AG09319 (cell line): Measurements from ENCODE around the gene ZMYM2.

Experiments
- DNase-seq: peaks from one replicate; pipeline ENCODE4 v3.0.0-alpha.2; 2010; ENCODE audit warnings: low read depth; ENCODE audit errors: extremely low read depth
- TF ChIP-seq, protein P1 (sequence below): IDR thresholded peaks from 2 replicates; pipeline ENCODE4 v1.5.1; 2011; ENCODE audit warnings: low read depth, mild to moderate bottlenecking, inconsistent platforms, low read length, moderate library complexity

Gene ZMYM2

DNA sequence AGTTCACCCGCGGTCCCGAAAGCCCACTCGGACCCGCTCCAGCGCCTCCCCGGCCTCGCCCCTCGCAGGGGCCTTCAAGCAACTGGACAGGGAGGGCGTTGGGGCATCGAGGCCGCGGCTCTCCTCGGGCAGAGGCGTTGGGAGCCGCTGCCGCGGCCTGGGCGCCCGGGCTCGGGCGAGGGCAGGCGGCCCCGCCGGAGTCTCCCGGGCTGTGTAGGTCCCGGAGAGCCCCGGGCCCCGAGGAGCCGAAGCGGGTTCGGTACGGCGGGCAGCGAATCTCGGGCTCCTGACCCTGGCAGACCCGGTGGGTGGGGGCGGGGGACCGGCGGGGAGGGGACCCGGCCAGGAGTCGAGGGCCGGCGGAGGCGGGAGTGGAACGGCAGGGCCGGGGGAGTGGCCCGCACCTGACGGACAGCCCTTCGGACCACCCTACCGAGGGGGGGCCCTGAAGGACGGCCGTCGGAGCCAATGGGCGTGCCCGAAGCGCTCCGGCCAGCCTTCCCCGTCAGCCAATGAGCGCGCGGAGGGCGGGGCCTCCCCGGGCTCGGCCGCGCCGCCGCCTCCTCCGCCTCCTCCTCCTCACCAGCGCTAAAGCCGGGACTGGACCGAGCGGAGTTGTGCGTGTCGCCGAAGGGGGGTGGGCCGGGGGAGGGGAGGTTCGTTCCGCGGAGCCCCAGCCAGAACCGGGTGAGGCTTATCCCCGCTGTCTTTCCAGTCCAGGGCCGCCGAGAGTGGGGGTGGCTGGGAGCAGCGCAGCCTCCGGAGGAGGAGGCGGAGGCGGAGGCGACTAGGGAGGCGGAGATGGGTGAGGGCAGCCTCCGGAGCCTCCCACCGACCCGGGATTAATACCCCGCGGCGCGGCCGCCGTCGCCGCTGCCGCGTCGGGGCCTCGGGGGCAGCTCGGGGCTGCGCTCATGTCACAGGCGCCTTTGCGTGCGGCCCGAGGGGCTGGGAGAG, at the start of gene ZMYM2:
ZMYM2 (plus strand) TSS at position 573 of the 957 bp plus-strand sequence. CDS start 34,346 bp downstream, outside the sequence.
- TF ChIP-seq, protein P1, sequence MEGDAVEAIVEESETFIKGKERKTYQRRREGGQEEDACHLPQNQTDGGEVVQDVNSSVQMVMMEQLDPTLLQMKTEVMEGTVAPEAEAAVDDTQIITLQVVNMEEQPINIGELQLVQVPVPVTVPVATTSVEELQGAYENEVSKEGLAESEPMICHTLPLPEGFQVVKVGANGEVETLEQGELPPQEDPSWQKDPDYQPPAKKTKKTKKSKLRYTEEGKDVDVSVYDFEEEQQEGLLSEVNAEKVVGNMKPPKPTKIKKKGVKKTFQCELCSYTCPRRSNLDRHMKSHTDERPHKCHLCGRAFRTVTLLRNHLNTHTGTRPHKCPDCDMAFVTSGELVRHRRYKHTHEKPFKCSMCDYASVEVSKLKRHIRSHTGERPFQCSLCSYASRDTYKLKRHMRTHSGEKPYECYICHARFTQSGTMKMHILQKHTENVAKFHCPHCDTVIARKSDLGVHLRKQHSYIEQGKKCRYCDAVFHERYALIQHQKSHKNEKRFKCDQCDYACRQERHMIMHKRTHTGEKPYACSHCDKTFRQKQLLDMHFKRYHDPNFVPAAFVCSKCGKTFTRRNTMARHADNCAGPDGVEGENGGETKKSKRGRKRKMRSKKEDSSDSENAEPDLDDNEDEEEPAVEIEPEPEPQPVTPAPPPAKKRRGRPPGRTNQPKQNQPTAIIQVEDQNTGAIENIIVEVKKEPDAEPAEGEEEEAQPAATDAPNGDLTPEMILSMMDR = no peak
- peak; percentile 97 for DNase-seq

DNA sequence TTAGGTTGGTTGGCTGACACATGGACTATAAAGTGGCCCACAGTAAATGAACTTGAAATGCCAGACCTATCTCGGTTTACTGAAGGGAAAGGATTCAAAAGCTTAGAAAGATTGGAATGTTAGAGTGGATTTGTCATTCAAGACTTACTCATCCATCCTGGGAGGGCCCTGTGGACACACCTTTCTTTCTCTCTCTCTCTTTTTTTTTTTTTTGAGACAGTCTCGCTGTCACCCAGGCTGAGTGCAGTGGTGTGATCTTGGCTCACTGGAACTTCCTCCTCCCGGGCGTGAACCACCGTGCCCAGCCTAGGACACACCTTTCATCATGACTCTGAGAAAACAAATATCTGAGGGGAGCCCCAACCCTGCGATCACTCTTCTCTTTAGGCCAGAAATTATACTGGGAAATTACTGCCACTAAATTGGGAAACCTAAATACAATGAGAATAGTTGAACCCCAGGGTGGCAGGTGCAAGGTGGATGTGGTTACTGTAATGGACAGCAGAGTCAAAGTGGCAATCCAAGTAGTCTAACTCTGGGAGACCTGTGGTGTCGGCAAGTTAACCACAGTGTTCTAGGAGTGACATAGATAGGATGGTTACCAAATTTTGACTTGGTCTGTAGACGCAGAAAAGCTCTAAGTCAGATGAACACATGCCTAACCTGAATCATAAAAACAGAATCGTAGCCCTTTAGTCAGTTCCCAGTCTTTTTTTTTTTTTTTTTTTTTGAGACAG, 48.0 kb upstream of the ZMYM2 start:
- no peak for DNase-seq
- TF ChIP-seq, protein P1 = no peak

DNA sequence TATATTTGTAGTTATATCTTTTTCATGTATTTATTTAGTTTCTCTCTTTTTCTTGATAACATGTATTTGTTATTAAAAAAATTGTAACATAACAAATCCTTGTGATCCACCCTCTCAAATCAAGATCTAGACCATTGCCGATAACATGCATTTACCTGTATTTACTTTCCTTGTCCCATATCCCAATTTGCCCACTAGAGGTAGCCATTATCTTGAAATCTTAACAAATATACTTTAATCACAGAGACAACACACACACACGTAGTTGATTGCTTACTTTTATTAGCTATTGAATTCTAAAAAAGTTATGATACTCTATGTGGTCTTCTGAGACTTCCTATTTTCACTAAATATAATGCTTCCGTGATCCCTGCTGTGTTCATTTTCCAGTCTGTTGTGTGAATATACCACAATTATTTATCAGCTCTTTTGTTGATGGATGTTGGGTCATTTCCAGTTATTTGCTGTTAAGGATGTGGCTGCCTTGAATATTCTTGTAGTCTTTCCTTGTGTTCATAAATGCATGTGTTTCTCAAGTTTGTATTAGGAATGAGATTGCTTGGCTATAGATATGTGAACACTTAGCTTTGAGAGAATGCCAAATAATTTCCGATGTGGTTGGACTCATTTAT, 31.3 kb upstream of the ZMYM2 start:
- DNase-seq = peak; percentile 4
- TF ChIP-seq, protein P1 = peak; percentile 52

DNA sequence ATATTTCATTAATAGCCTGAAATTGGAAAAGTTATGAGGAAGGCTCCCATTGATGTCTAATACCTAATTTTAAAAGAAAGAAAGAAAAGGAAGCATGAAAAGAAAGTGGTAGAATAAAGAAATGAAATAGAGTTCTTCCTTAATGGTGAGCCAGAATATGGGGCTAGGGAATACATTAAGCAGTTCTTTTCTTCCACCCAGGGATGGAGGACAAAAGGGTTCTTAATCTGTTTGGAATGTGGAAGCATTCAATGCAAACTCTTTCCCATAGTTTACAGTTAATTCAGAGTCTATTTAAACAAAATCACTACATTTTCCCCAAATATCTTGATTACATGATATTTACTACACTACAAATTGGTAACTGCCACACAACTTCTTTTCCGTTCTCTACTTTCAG, 18.4 kb upstream of the ZMYM2 start:
- no peak for DNase-seq
- TF ChIP-seq, protein P1 = no peak

DNA sequence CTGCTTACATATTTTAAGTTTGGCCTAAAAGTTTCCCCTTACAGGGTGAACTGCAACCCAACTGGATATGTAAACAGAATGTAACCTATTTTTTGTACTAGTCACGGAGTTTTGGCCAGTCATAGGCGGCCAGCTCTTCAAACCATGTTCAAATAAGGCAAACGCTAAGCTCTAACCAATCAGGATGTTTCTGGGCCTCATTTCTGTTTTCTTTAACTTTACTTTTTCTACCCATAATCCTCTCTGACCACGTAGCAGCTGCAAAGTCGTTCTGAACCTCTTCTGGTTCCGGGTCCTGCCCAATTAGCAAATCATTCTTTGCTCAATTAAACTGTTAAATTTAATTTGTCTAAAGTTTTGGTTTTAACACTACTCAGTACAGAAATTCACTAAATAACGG, 8.2 kb upstream of the ZMYM2 start:
- no peak for DNase-seq

DNA sequence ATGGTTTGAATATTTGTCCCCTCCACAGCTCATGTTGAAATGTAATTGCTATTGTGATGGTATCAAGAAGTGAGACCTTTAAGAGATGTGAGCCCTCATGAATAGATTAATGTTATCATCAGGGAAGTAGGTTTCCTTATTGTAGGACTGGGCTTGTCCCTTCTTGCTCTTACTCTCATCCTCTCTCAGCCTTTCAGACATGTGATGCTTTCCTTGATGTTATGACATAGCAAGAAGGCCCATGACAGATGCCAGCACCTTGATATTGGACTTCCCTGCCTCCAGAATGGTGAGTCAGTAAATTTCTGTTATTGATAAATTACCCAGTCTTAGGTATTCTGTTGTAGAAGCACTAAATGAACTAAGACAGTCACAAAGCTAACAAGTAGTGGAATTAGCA, 5.7 kb upstream of the ZMYM2 start:
- TF ChIP-seq, protein P1 = no peak

More for the DNA sequence above, 8.2 kb upstream of the ZMYM2 start:
- TF ChIP-seq, protein P1 = no peak

More for the DNA sequence above, 5.7 kb upstream of the ZMYM2 start:
- no peak for DNase-seq
